ENCODE data around the gene SLC16A3. TPM values are rescaled to one million over a fixed set of nuclear protein-coding genes. Genes with fewer than 3 reads are reported as not detected.

The SLC16A3 gene
- total and polyA plus RNA-seq, 2 donors (not counting 3 experiments of a cell fraction or from before 2014, with no cell fraction given) = 95.9 to 171 TPM

GRCh38 chr17:82224666-82225065 is 4.2 kb upstream of the SLC16A3 start:
- H3K9ac ChIP-seq (replicated peaks; ENCODE audit: extremely low read depth, insufficient read depth, low read length) = no peak overlapping the region
- no peaks in the 10 kb centered on the region for H4K20me1 ChIP-seq (replicated peaks; ENCODE audit: control insufficient read depth, extremely low read depth, insufficient read depth, low read length)
- no peak overlapping the region for H2AFZ ChIP-seq (ENCODE audit: low read depth, low read length)
- H3K4me3 ChIP-seq (replicated peaks in 1 of 3; ENCODE audit: insufficient read depth in 1 of 3, low read depth in 1 of 3, low read length in 3 of 3) = no peak overlapping the region
- no peaks in the 10 kb centered on the region for H3K9me1 ChIP-seq (replicated peaks; ENCODE audit: control insufficient read depth, extremely low read depth, insufficient read depth, low read length)
- dilution Hi-C loops (cut with MboI; ENCODE audit: extremely low pct_ligation_motif_present, low sequenced_read_pairs) (no loop called here), intact Hi-C loops (cut with micrococcal nuclease) (loop anchor here (5.0 kb wide), 1 partner anchor 127 kb away; the partner anchor contains the start of gene FASN)
- no peak overlapping the region for H3K27ac ChIP-seq (ENCODE audit: insufficient read depth, low read depth, low read length)
- H3K4me1 ChIP-seq (ENCODE audit: control insufficient read depth, extremely low read depth, insufficient read depth, low read length) = peaks cover 4% of the 10 kb centered on the region
- BruUV-seq (replicated peaks) = no TSS peak
- FAIRE-seq (no peak), DNase-seq (ENCODE audit: low read depth, low spot score) (no peak)
- no peak overlapping the region for H3K4me2 ChIP-seq (ENCODE audit: insufficient read depth, low read length)
- POLR2A ChIA-PET = interaction anchor here (0.6 kb wide), 1 partner anchor 30 kb away, joined by 3 read pairs; no protein-coding TSS in a partner anchor
- H3K9me3 ChIP-seq (replicated peaks; ENCODE audit: control insufficient read depth, insufficient read depth, low read length) = no peaks in the 10 kb centered on the region
- peaks cover 8% of the 10 kb centered on the region for H3K79me2 ChIP-seq (ENCODE audit: control insufficient read depth, insufficient read depth, low read length)
- CTCF ChIA-PET = no interaction called here
- TF ChIP-seq JUN (IDR thresholded peaks at IDR 0.05; ENCODE audit: borderline replicate concordance, insufficient read depth, insufficient read length, low read depth) (no peak), FOS (IDR thresholded peaks at IDR 0.05; ENCODE audit: borderline replicate concordance, insufficient read depth, low read length) (no peak), POLR2A (IDR thresholded peaks at IDR 0.05; ENCODE audit: low read depth, low read length) (no peak), POLR2AphosphoS5 (IDR thresholded peaks at IDR 0.05; ENCODE audit: insufficient read depth, low read depth, low read length) (no peak), CTCF (IDR thresholded peaks at IDR 0.05; ENCODE audit: extremely low read depth in 1 of 2, insufficient read depth in 1 of 2, low read depth in 1 of 2, low read length in 2 of 2) (no peak), EZH2 (IDR thresholded peaks at IDR 0.05; ENCODE audit: borderline replicate concordance, low read depth, low read length, severe bottlenecking) (no peak), GATA2 (IDR thresholded peaks at IDR 0.05; ENCODE audit: insufficient read depth, insufficient read length, low read depth, low read length) (no peak), MYC (IDR thresholded peaks at IDR 0.05; ENCODE audit: low read depth, low read length) (no peak), MAX (IDR thresholded peaks at IDR 0.05; ENCODE audit: insufficient read depth, insufficient read length) (no peak)
- H3K27me3 ChIP-seq (ENCODE audit: control insufficient read depth in 2 of 2, insufficient read depth in 2 of 2, low read length in 2 of 2) = no peaks in the 10 kb centered on the region
- H3K36me3 ChIP-seq (ENCODE audit: control insufficient read depth in 2 of 2, extremely low read depth in 1 of 2, insufficient read depth in 2 of 2, low read length in 2 of 2) = no peaks in the 10 kb centered on the region
